ENCODE results near the gene INCENP.
"Not testable (repeated sequence)": the region's sequence is repeated elsewhere in the genome, so short reads cannot be mapped to it uniquely, and the experiment has no call there.

INCENP gene

DNA sequence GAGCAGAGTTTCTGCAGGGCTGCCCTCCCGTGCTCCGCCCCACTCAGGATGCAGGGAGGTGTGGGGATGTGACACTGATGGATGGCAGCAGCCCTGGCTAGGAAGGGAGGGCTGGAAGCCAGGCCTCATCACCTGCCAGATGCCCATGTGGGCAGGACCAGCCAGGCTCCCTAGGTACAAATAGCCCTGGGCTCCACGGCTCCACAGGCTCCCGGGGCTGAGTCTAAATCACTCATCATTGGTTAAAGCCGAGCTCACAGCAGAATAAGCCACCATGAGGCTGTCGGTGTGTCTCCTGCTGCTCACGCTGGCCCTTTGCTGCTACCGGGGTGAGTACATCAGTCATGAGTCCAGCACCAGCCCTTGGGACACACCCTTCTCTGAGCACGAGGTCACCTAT is 66.2 kb downstream of the INCENP start, which contains the start of gene SCGB1D1:
TSS of gene SCGB1D1 (plus strand) at position 206 of the 400 bp plus-strand sequence. CDS start at position 275, 69 bp downstream.
- no peak within 1 kb of the TSS for H3K4me3 ChIP-seq (ENCODE audit: low read depth, low read length)
- TF ChIP-seq, protein P1, sequence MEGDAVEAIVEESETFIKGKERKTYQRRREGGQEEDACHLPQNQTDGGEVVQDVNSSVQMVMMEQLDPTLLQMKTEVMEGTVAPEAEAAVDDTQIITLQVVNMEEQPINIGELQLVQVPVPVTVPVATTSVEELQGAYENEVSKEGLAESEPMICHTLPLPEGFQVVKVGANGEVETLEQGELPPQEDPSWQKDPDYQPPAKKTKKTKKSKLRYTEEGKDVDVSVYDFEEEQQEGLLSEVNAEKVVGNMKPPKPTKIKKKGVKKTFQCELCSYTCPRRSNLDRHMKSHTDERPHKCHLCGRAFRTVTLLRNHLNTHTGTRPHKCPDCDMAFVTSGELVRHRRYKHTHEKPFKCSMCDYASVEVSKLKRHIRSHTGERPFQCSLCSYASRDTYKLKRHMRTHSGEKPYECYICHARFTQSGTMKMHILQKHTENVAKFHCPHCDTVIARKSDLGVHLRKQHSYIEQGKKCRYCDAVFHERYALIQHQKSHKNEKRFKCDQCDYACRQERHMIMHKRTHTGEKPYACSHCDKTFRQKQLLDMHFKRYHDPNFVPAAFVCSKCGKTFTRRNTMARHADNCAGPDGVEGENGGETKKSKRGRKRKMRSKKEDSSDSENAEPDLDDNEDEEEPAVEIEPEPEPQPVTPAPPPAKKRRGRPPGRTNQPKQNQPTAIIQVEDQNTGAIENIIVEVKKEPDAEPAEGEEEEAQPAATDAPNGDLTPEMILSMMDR (IDR thresholded peaks at IDR 0.05; ENCODE audit: insufficient read depth, low read depth, low read length, missing control alignments), result no peak
- DNase-seq (ENCODE audit: low read depth), result no peak

DNA sequence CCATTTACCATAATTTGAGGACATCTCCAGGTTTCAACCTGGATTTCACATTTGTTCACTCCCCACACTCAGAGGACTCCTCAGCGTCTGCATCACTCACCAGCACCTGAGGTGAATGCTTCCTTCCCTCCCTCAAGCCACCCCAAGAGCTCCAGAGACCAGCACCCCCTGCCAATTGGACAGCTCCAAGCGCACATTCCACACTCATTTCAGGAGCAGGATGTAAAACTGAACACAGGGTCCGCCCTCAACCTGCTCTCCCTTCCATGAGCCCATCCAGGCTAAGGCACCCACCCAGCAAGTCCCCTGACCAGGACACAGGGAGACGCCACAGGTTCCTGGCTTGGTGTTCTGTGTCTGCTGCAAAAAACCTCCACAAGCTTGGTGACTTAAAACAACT is 70.1 kb downstream of the INCENP start:
- no peak overlapping the region for H3K4me3 ChIP-seq (ENCODE audit: low read depth, low read length)
- TF ChIP-seq, protein P1 (IDR thresholded peaks at IDR 0.05; ENCODE audit: insufficient read depth, low read depth, low read length, missing control alignments), result no peak
- DNase-seq (ENCODE audit: low read depth), result no peak

DNA sequence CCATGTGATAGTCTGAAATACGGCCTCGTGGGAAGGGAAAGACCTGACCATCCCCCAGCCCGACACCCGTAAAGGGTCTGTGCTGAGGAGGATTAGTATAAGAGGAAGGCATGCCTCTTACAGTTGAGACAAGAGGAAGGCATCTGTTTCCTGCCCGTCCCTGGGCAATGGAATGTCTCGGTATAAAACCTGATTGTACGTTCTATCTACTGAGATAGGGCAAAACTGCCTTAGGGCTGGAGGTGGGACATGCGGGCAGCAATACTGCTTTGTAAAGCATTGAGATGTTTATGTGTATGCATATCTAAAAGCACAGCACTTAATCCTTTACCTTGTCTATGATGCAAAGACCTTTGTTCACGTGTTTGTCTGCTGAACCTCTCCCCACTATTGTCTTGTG is 71.2 kb downstream of the INCENP start:
- H3K4me3 ChIP-seq (ENCODE audit: low read depth, low read length); DNase-seq (ENCODE audit: low read depth): not testable (repeated sequence)

DNA sequence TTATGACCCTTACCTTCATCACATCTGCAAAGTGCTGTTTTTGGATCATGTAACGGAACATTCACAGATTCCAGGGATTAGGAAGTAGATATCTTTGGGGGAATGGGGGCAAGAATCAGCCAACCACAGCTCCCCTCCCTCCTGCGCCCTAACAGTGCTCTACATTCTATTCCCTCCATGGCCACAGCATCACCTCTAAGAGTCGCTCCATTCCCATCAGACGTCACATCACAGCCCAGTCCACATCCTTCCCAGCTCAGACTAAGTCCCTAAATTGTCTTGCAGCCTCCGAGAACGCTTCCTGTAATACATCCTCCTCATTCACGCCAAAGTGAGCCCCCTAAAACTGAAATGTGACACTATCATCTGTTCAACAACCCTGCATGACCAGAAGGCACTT is 72.1 kb downstream of the INCENP start:
- TF ChIP-seq, protein P1 (IDR thresholded peaks at IDR 0.05; ENCODE audit: insufficient read depth, low read depth, low read length, missing control alignments), result no peak
- no peak overlapping the region for H3K4me3 ChIP-seq (ENCODE audit: low read depth, low read length)
- DNase-seq (ENCODE audit: low read depth), result no peak

DNA sequence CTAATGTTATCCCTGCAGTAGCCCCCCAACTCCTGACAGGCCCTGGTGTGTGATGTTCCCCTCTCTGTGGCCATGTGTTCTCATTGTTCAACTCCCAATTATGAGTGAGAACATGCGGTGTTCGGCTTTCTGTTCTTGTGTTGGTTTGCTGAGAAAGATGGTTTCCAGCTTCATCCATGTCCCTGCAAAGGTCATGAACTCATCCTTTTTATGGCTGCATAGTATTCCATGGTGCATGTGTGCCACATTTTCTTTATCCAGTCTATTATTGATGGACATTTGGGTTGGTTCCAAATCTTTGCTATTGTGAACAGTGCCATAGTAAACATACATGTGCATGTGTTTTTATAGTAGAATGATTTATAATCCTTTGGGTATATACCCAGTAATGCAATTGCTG is 73.6 kb downstream of the INCENP start:
- H3K4me3 ChIP-seq (ENCODE audit: low read depth, low read length); DNase-seq (ENCODE audit: low read depth): not testable (repeated sequence)

DNA sequence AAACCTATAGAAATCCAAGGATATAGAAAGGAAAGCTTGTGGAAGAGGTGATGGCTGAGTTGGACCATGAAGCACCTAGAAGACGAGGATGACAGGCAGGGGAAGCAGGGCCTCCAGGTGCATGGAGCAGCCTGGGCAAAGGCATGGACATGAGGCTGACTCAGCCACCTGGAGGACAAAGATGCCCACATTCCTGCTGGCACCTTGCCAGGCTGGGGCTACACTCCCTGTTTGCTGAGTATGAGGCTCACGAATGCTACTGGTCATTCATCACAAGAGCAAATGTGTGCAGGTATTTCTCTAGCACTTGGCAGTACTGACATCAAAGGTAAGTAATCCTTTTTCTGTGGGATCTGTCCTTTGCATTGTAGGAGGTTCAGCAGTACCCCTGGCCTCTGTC is 77.6 kb downstream of the INCENP start:
- TF ChIP-seq, protein P1 (IDR thresholded peaks at IDR 0.05; ENCODE audit: insufficient read depth, low read depth, low read length, missing control alignments), result no peak
- H3K4me3 ChIP-seq (ENCODE audit: low read depth, low read length), result no peak overlapping the region
- no peak for DNase-seq (ENCODE audit: low read depth)

All from GM12865 (cell line).